Effector CD4-positive, alpha-beta T cell (primary cell): ENCODE data around the gene PRM3.
A peak's percentile ranks its signal among the peaks of the same experiment; 100 is the strongest.
"Not testable (repeated sequence)": the region's sequence is repeated elsewhere in the genome, so short reads cannot be mapped to it uniquely, and the experiment has no call there.

Experiments used
- DNase-seq: peaks from one replicate; pipeline ENCODE4 v3.0.0-alpha.2; 2020

Gene PRM3

DNA sequence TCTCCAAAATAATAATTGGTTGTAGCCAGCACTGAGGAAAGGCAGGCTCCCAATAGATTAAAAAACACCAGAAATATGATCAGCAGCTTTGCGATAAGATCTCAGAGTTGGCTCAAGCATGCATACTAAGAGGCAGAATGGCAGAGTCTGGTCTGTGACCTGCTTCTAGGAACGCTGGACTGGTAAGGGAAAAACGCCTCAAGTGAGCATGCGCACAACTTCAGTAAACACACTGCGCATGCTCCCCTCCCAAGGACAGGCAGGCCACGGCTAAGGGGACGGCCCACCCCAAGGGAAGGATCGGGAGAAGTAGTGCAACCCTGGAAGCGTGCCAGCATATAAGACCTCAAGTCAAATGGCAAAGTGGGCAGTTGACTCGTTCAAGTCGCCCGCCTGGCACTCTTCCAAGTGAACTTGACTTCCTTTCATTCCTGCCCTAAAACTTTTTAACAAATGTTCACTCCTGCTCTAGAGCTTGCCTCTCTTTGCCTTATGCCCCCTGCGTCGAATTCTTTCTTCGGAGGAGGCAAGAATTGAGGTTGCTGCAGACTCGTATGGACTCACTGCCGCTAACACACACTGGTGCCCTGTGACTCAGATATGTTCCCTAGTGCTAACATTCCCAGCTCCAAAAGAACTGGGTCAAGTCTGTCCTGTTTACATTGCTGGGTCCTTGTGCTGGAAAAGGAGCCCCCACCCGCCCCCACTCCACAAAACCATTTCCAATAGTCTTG lies 30.1 kb upstream of the PRM3 start:
- no peak for DNase-seq

DNA sequence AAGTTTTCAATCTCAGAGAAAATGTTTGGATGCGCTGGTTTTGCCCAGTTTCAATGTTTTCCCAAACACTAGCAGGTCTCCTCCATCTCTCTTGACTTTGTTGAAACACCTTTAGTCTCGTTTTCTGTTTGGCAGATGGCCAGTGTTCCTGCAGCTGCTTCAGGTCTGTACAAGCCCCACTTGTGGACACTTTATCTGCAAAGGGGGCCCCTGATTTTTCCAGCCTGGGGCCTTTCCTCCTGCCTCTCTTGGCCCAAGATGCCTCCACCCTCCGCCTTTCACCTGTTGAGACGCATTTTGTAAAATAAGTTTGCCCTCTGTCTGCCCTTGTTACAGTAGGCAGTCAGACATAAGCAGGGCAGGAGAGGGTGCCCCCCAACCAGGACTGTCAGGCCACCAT lies 29.5 kb upstream of the PRM3 start:
- no peak for DNase-seq

- no peak for DNase-seq
Measured at GRCh38 chr16:11301645-11302501, 28.4 kb upstream of the PRM3 start.

GRCh38 chr16:11300560-11300892 lies 27.1 kb upstream of the PRM3 start:
- no peak for DNase-seq

DNA sequence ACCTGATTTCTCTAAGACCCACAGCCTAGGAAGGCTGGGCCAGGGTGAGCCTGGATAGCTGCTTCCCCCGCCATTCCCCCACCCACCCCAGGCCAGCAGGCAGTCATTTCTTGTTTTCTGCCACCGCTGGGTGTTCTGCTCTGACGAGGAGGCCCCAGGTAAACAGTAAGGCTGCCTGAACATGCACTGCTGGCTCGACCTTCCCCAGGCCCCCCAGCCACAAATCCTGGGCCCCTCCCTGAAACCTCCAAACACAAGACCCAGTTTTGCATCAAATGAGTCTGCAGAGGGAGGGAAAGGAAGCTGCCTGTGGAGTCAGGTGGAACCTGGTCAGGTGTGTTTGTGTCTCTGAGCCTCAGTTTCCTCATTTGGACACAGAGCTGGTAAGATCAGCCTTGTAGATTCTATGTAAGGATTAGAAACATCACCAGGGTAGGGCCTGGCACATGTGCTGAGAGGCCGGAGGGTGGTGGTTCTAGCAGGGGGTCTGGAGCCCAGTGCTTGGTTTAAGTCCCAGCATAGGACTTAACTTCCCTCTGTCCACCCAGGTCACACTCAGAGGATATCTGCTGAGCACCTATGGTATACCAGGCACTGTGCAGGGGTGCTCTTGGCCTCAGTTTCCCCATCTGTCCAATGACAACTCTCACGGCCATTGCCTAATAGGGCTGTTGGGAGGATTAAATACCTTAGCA lies 26.6 kb upstream of the PRM3 start:
- no peak for DNase-seq

DNA sequence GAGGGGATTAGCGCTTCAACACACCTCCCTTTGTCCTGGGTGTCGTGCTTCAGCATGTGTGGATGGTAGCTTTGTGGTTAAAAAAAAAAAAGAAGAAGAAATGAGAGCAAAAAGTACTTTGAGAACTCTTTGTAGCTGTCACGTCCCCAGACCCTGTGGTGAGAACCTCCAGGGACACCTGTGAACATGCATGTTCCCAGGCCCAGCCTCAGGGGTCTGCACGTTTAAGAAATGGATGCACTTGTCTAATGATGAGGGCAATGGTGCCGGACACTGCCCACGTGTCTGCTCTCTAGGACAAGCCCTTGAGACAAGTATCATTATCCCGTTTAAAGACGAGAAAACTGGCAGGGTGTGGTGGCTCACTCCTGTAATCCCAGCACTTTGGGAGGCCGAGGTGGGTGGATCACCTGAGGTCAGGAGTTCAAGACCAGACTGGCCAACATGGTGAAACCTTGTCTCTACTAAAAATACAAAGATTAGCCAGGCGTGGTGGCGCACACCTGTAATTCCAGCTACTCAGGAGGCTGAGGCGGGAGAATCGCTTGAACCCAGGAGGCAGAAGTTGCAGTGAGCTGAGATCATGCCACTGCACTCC lies 25.6 kb upstream of the PRM3 start:
- not testable (repeated sequence) for DNase-seq

- DNase-seq, result no peak
Measured at GRCh38 chr16:11298143-11298900, 24.9 kb upstream of the PRM3 start.

- peak; percentile 46 for DNase-seq
Measured at GRCh38 chr16:11297492-11298142, 24.2 kb upstream of the PRM3 start.

DNA sequence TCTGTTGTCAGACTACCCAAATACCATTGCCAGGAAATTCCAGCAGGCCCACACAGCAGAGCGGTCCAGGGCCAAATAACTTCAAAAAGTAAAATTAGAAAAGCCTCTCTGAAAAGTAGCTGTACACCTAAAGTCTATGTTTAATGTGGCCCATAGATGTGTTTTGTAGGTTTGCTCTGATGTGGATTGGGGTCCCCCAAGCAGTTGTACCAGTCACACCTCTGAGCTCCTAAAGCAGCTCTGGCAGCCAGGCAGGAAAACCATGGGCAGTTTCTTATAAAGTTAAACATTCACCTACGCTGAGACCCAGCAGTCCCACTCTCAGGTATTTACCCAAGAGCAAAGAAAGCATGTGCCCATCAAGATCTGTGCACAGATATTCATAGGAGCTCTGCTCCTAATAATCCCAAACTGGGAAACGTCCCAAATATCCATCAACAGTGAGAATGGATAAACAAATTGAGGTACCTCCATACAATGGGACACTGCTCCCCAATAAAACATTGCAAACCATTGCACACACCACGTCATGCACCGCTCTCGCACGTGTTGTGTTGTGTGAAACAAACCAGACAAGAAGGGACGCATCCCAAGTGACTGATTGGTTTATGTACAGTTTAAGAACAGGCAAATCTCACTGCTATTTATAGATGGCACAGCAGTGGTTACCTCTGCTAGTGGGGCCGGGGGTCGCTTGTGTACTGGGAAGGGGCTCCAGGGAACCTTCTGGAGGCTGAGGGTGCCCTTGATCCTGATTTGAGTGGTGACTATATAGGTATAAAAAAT lies 23.5 kb upstream of the PRM3 start:
- no peak for DNase-seq

GRCh38 chr16:11296351-11296705 lies 22.9 kb upstream of the PRM3 start:
- DNase-seq, result no peak

DNA sequence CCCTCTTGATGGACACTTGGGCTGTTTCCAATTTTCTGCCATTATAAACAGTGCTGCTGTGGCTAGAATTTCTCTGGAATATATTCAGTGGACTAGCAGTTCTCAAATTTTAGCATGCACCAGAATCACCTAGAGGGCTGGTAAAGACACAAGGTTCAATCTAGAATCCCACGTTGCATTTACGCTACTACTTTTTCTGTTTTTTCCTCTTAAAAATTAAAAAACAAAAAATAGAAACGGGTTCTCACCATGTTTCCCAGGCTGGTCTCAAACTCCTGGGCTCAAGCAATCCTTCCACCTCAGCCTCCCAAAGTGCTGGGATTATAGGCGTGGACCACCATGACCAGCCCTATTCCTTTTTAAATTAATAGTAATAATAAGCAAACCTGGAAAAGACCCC lies 22.2 kb upstream of the PRM3 start:
- no peak for DNase-seq

GRCh38 chr16:11292076-11292748 lies 18.8 kb upstream of the PRM3 start:
- no peak for DNase-seq

GRCh38 chr16:11291091-11291703 lies 17.8 kb upstream of the PRM3 start:
- no peak for DNase-seq

- DNase-seq, result no peak
Measured at GRCh38 chr16:11290102-11290893, 16.9 kb upstream of the PRM3 start.

DNA sequence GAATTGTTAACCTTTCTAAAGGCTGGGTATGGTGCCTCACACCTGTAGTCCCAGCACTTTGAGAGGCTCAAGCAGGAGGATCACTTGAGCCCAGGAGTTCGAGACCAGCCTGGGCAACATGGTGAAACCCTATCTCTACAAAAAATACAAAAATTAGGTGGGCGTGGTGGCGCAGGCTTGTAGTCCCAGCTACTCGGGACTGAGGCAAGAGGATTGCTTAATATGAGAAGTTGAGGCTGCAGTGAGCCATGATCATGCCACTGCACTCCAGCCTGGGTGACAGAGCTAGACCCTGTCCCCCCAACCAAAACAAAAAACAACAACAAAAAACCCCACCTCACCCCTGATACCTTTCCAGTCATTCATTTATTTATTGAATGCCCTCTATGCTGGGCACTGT lies 16.3 kb upstream of the PRM3 start:
- not testable (repeated sequence) for DNase-seq

- no peak for DNase-seq
Measured at GRCh38 chr16:11289202-11289601, 15.8 kb upstream of the PRM3 start.

GRCh38 chr16:11285842-11286241 lies 12.4 kb upstream of the PRM3 start:
- no peak for DNase-seq

- no peak for DNase-seq
Measured at GRCh38 chr16:11283820-11284248, 10.4 kb upstream of the PRM3 start.
